Activated CD8-positive, alpha-beta memory T cell treated with anti-CD3 and anti-CD28 coated beads, Interleukin-2, amount 10 ng/mL, durations not matched to agents 7 days and 5 days (primary cell): ENCODE results near the gene PAX3. TPM values are rescaled to one million over a fixed set of nuclear protein-coding genes. Genes with fewer than 3 reads are reported as not detected.
"Not testable (repeated sequence)": the region's sequence is repeated elsewhere in the genome, so short reads cannot be mapped to it uniquely, and the experiment has no call there.

Experiments
- ATAC-seq: fragments of 150-1000 bp; cut with Tn5 transposase; one replicate; pipeline ENCODE4 v1.10.0; 2021; ENCODE audit warnings: moderate library complexity
- CTCF ChIA-PET: fragments of 350-600 bp; sonication (Branson Sonifier 250); formaldehyde crosslinking; loops from one replicate; lab custom pipeline; 2021; ENCODE audit warnings: antibody characterized with exemption; lab: Charles Lee
- DNase-seq: peaks from one replicate; pipeline ENCODE4 v3.0.0-alpha.2; 2020
- H3K27ac Mint-ChIP-seq: one replicate; pipeline ENCODE4 v1.8.0; 2021; ENCODE audit warnings: mild to moderate bottlenecking, mixed read lengths
- H3K27me3 Mint-ChIP-seq: one replicate; pipeline ENCODE4 v1.8.0; 2021; ENCODE audit warnings: mixed read lengths
- H3K36me3 Mint-ChIP-seq: one replicate; pipeline ENCODE4 v1.8.0; 2021; ENCODE audit warnings: mild to moderate bottlenecking, mixed read lengths
- H3K4me1 Mint-ChIP-seq: one replicate; pipeline ENCODE4 v1.8.0; 2021; ENCODE audit warnings: mixed read lengths
- H3K4me3 Mint-ChIP-seq: one replicate; pipeline ENCODE4 v1.8.0; 2021; ENCODE audit warnings: mild to moderate bottlenecking, moderate library complexity, mixed read lengths
- H3K9me3 Mint-ChIP-seq: one replicate; pipeline ENCODE4 v1.8.0; 2022; ENCODE audit warnings: low read depth, mixed read lengths
- total RNA-seq, 2 experiments: library from RNA; stranded (reverse); gene quantifications; one replicate each; pipeline ENCODE4 v1.2.3, GENCODE V29; 2021

The PAX3 gene
- total RNA-seq, 2 experiments from 2014 or later = not detected

DNA sequence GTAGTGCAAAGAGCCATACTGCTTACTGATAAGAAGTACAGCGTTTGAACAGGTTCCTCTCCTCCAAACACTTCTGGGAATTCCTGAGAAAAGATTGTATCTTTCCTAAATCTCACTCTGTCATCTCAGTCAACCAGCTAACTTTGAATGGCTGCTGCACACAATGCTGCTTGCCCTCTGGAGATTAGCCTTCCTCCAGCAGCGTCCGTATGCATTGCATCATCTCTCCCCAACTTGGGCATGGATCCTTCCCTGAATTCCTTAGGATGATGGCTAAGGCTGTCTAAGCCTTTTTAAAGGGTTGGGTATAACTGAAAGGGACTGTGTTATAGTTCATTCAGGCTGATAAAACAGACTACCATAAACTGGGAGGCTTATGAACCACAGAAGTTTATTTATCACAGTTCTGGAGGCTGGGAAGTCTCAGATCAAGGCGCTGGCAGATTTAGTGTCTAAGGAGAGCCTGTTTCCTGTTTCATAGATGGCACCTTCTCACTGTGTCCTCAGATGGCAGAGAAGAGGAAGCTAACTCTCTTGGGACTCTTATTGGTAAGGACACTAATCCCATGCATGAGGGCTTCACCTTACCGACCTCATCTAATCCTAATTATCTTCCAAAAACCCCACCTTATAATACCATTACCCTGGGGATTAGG lies 105.3 kb downstream of the PAX3 start:
- no peak for DNase-seq
- no peak for ATAC-seq
- peaks cover 2% of the 10 kb centered on the region for H3K9me3 Mint-ChIP-seq
- no peak overlapping the region for H3K4me3 Mint-ChIP-seq
- H3K27ac Mint-ChIP-seq = no peak overlapping the region
- no peaks in the 10 kb centered on the region for H3K36me3 Mint-ChIP-seq
- no peaks in the 10 kb centered on the region for H3K27me3 Mint-ChIP-seq
- CTCF ChIA-PET = no interaction called here
- H3K4me1 Mint-ChIP-seq = no peaks in the 10 kb centered on the region

DNA sequence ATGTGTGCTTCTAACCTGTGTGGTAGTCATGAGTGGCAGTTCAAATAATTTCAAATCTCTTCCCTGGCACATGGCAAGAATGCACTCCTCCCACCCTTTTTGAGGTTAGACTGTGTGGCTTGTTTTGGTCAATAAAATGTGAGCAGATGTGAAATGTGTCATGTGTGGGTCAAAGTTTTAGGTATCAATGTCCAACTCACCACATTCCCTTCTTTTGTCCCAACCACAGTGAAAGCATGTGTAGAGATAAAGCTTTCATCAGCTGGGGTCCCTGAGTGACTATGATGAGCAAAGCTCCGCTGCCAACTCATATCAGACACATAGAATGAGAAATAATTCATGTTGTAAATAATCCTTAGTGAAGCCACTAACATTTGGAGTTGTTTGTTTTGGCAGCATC lies 118.2 kb downstream of the PAX3 start:
- Mint-ChIP-seq H3K9me3 (peaks cover 2% of the 10 kb centered on the region), H3K27ac (no peak overlapping the region), H3K27me3 (no peaks in the 10 kb centered on the region), H3K36me3 (no peaks in the 10 kb centered on the region), H3K4me3 (no peak overlapping the region), H3K4me1 (no peaks in the 10 kb centered on the region)
- no peak for DNase-seq
- no peak for ATAC-seq
- CTCF ChIA-PET = no interaction called here

DNA sequence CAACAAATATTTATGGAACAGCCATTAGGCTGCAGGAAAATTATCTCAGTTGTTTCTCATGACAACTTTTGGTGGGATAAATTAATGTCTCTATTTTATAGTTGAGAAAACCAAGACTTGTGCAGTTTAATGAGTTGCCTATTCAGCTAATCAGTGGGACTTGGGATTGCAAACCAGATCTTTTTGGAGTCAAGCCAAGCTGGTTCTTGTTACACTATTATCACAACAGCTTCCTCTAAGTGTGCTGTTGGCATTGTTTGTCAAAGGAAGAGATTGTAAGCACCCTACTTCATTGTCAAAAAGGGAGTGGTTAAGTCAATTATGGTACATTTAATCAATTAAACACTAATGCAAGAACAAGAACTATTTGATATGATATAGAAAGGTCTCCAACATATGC lies 119.2 kb downstream of the PAX3 start:
- peaks cover 2% of the 10 kb centered on the region for H3K9me3 Mint-ChIP-seq
- H3K4me1 Mint-ChIP-seq = no peaks in the 10 kb centered on the region
- DNase-seq (no peak), ATAC-seq (no peak)
- H3K36me3 Mint-ChIP-seq = no peaks in the 10 kb centered on the region
- no peaks in the 10 kb centered on the region for H3K27me3 Mint-ChIP-seq
- H3K4me3 Mint-ChIP-seq = no peak overlapping the region
- CTCF ChIA-PET = no interaction called here
- no peak overlapping the region for H3K27ac Mint-ChIP-seq

DNA sequence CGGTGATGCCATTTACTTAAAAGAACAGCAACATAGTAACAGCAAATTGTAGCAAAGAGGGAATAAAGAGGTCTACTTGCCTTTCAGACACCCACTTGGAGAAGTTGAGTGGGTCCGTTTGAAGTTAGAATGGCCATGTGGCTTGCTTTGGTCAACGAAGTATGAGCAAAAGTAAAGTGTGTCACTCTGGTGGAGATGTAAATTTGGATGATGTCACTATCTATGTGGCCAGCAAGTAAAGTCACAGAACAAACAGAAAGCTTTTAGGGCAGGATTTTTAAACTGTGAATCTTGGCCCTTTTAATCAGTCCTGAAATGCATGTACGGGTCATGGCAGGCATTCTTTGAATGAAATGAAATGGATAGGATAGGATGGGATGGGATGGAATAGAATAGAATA lies 120.3 kb downstream of the PAX3 start:
- no peak overlapping the region for H3K27ac Mint-ChIP-seq
- ATAC-seq (no peak), DNase-seq (no peak)
- no peaks in the 10 kb centered on the region for H3K36me3 Mint-ChIP-seq
- no peak overlapping the region for H3K4me3 Mint-ChIP-seq
- H3K27me3 Mint-ChIP-seq = no peaks in the 10 kb centered on the region
- peaks cover 2% of the 10 kb centered on the region for H3K9me3 Mint-ChIP-seq
- no peaks in the 10 kb centered on the region for H3K4me1 Mint-ChIP-seq
- CTCF ChIA-PET = no interaction called here

DNA sequence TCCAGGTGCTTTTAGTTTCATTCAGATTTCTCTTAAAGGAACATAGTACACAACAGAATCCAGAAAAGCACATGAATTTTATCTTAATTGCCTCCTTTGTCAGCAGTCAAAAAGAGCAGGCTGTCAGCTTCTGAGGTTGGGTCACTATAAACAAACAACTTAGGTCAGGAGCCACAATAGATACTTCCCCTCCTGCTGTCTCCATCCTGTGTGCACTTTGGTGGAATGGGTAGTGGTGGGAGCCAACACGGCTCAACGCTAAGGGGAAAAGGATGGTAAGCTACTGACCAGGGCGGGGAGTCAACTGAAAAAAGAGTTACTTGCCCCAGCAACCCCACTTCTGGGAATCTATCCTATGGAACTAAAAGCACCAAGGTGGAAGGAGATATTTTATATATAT lies 121.9 kb downstream of the PAX3 start:
- ATAC-seq = no peak
- CTCF ChIA-PET = no interaction called here
- Mint-ChIP-seq H3K9me3 (peaks cover 2% of the 10 kb centered on the region), H3K36me3 (no peaks in the 10 kb centered on the region), H3K27me3 (no peaks in the 10 kb centered on the region), H3K4me1 (no peaks in the 10 kb centered on the region), H3K4me3 (no peak overlapping the region), H3K27ac (no peak overlapping the region)
- DNase-seq = no peak

DNA sequence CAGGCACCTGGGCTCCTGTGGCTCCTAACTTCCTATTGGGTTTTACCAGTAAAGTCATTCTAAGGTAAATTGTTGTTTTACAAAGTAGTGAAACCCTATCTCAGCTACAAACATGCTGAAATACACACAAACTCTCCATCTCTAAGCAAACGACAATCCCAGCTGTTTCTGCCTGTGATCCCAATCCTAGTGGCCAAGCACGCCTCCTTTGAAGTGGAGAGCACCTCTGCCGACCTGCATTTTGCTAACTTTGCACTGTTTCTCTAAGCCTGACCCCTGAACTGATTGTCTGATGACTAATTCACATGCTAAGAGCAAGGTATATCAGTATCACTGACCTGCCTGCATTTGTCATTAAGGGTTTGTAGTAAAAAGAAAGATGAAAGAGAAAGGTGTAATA lies 124.3 kb downstream of the PAX3 start:
- Mint-ChIP-seq H3K4me1 (no peaks in the 10 kb centered on the region), H3K27ac (no peak overlapping the region), H3K27me3 (no peaks in the 10 kb centered on the region), H3K4me3 (no peak overlapping the region), H3K9me3 (no peaks in the 10 kb centered on the region), H3K36me3 (no peaks in the 10 kb centered on the region)
- ATAC-seq = no peak
- CTCF ChIA-PET = no interaction called here
- no peak for DNase-seq

DNA sequence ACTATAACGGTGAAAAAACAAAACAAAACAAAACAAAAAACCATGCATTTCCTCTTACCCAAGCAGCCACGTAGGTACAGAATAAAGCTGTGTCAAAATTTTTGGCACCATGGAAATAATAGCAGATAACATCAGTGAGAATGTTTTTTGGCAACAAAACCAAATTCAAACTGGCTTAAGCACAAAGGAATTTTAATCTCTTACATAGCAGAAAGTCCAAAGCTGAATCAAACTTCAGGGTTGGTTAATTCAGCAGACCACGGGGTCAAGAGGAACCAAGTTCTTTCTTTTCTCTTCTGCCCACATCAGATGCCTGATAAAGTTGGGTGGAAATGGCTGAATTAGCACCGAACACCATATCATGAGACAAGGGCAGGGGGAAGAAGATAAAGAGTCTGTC lies 129.5 kb downstream of the PAX3 start:
- Mint-ChIP-seq H3K4me3 (no peak overlapping the region), H3K27ac (no peak overlapping the region), H3K9me3 (no peaks in the 10 kb centered on the region), H3K36me3 (no peaks in the 10 kb centered on the region), H3K4me1 (no peaks in the 10 kb centered on the region), H3K27me3 (no peaks in the 10 kb centered on the region)
- ATAC-seq (no peak), DNase-seq (no peak)
- CTCF ChIA-PET = no interaction called here

DNA sequence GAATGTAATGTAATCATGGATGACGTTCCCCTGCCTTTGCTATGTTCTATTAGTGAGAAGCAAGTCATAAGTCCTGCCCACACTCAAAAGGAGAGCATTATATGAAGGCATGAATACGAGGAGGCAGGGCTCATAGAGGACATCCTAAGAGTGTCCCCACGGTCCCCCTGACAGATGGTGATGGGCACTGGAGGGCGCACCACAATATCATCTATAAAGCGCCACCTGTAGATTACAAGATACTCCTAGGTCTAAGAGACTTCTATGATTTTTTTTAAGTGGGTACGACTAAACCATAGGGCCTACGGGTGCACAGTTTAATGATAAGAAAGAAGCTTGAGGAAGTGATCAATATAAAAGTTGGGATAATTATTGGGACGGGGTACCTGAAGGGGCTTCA lies 131.0 kb downstream of the PAX3 start:
- DNase-seq (no peak), ATAC-seq (no peak)
- Mint-ChIP-seq H3K4me1 (no peaks in the 10 kb centered on the region), H3K4me3 (no peak overlapping the region), H3K27ac (no peak overlapping the region), H3K36me3 (no peaks in the 10 kb centered on the region), H3K27me3 (no peaks in the 10 kb centered on the region), H3K9me3 (no peaks in the 10 kb centered on the region)
- CTCF ChIA-PET = no interaction called here

DNA sequence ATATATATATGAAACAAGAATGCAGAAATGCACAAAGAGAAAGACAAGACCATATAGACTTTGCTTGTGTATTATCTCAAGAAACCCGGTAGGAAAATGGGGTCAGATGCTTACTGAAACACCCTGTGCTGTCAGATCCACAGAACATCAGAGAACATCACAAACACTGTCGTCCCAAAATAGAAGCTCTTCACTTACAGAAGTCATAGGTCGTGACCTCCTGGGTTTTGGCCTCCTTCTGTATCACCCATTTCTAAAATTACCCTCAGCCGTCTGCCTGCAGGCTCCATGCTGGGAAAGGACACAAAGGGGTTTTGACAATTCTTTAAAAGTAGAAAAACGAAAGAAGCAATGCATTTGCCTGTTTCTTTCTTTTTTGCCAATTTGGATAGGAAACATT lies 137.9 kb downstream of the PAX3 start:
- CTCF ChIA-PET = no interaction called here
- no peak for ATAC-seq
- no peaks in the 10 kb centered on the region for H3K9me3 Mint-ChIP-seq
- no peak for DNase-seq
- H3K36me3 Mint-ChIP-seq = no peaks in the 10 kb centered on the region
- no peaks in the 10 kb centered on the region for H3K4me1 Mint-ChIP-seq
- no peak overlapping the region for H3K27ac Mint-ChIP-seq
- no peaks in the 10 kb centered on the region for H3K27me3 Mint-ChIP-seq
- no peak overlapping the region for H3K4me3 Mint-ChIP-seq

DNA sequence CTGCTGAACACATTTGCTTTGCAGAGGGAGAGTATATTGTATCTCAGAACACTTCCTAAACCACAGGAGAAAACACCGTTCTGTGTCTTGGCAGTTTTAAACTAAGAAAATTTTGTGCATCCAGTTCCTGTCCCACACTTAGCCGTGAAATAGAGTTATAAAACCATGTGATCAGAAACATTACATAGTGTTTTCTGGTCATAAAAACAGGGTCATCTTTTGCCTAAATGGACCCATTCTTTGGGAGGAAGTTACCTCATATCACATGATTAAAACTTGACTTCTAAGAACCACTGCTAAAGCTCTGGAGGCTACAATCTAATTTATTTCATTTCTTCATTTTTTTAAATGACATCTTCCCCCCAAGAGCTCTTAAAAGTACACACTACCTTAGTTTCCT lies 138.7 kb downstream of the PAX3 start:
- H3K27me3 Mint-ChIP-seq = no peaks in the 10 kb centered on the region
- CTCF ChIA-PET = no interaction called here
- no peak for DNase-seq

DNA sequence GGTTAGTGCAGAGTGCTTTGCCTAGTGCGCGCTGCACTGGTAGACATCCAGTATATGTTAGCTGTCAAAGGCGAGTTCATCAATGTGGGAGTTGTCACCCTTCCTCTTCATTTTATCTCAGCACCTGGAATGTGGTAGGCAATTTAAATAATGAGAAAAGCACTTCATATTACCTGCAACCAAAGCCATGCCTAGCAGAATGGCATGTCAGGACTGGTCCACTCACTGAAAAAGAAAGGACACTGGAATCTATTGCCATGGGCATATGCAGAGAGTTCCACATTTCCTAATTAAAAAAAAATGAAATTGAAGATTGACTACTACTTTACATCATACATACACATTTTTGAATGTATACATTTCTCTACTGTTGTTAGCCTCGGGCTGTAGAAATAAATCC lies 139.6 kb downstream of the PAX3 start:
- CTCF ChIA-PET = no interaction called here
- Mint-ChIP-seq H3K9me3 (no peaks in the 10 kb centered on the region), H3K36me3 (no peaks in the 10 kb centered on the region), H3K27ac (no peak overlapping the region), H3K4me3 (no peak overlapping the region), H3K4me1 (no peaks in the 10 kb centered on the region), H3K27me3 (no peaks in the 10 kb centered on the region)
- no peak for ATAC-seq
- DNase-seq = no peak

More for the DNA sequence above, 138.7 kb downstream of the PAX3 start:
- ATAC-seq = no peak
- Mint-ChIP-seq H3K4me3 (no peak overlapping the region), H3K27ac (no peak overlapping the region), H3K4me1 (no peaks in the 10 kb centered on the region), H3K36me3 (no peaks in the 10 kb centered on the region), H3K9me3 (no peaks in the 10 kb centered on the region)

DNA sequence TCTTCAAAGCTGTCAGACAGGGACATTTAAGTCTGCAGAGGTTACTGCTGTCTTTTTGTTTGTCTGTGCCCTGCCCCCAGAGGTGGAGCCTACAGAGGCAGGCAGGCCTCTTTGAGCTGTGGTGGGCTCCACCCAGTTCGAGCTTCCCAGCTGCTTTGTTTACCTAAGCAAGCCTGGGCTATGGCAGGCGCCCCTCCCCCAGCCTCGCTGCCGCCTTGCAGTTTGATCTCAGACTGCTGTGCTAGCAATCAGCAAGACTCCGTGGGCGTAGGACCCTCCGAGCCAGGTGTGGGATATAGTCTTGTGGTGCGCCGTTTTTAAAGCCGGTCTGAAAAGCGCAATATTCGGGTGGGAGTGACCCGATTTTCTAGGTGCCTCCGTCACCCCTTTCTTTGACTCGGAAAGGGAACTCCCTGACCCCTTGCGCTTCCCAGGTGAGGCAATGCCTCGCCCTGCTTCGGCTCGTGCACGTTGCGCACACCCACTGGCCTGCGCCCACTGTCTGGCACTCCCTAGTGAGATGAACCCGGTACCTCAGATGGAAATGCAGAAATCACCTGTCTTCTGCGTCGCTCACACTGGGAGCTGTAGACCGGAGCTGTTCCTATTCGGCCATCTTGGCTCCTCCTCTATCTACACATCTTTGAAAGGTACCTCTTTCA lies 143.7 kb downstream of the PAX3 start:
- CTCF ChIA-PET, H3K36me3 Mint-ChIP-seq, H3K4me1 Mint-ChIP-seq, H3K4me3 Mint-ChIP-seq, H3K9me3 Mint-ChIP-seq, DNase-seq, H3K27ac Mint-ChIP-seq, ATAC-seq, H3K27me3 Mint-ChIP-seq: not testable (repeated sequence)
